ENCODE data around the gene FOXC1.

FOXC1 gene

DNA sequence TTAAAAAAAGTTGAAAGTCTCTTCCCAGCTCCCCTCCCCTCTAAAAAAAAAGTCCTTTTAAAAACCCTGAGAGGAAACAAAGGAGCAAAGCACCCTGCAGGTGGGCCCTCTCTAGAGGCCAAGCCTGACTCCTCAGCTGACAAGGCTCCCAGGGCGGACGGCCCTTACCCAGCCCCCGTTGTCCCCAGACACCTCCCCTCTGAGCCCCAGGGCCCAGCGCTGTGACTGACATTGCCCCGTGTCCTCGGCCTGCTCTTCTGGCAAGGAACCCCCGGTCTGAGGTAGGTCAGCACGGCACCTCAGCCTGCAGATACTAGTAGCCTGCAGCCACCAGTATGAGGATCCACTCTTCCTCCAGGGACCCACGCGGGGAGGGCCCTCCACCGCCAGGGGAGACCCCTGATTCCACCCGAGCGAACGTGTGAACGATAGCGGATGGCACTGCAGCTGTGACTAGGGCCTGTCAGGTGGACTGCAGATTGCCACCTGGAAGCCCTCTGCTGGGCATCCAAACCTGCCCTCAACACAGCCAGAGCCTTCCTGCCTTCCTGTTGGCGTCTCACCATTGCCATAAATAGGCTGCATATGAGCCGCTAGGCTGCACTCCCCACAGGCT is 34.2 kb downstream of the FOXC1 start:
- no peak for DNase-seq (ENCODE audit: low read depth)

DNA sequence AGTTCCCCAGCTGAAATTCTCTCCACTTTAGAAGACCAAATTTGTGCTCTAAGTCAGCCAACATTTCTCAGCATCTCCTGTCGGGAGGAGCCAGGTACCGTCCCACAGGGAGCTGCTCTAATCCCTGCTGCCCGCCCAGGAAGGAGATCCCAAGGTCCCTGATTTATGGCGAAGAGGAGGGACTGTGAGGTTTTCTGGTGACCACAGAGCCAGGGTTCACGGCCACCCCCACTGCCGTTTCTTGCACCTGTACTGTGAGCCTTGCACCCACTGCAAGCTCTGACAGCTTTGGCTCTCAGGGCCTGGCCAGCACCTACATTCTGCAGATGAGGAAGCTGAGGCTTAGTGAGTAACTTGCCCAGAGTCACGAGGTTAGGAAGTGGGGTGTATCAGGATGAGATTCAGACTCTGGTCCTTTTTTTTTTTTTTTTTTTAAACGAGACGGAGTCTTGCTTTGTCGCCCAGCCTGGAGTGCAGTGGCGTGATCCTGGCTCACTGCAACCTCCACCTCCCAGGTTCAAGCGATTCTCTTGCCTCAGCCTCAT is 34.9 kb downstream of the FOXC1 start:
- no peak for DNase-seq (ENCODE audit: low read depth)

DNA sequence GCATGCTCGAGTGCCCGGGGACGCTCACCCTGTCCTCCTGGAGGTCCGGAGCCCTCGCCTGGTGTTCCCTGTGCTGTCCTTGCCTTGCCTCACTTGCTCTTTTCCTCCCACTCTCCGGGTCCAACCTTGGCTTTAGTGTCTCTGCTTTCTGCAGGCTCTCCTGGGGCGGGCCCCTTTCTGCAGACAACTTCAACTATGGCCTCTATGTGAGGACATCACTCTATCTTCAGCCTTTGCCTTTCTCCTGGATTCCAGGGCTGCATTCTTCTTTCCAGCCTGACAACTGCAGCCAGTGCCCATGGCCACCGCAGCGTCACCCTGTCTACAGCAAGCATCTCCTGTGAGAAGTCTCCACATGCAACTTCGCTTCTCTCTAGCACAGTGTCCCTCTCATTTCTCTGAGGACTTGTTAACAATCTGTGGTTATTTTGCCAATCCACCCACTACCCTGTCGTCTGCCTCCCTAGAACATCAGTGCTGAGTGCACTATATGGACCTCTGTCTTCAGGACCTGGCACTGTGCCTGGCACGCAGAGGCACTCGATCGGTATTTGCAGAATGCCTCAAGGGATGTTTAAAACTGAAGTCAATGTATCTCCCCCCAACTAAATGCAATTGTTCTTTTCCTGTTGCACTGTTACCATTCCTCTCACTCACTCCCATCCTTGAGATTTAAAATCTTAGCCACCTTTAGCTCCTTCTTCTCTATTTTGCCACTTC is 35.9 kb downstream of the FOXC1 start:
- DNase-seq (ENCODE audit: low read depth) = no peak

DNA sequence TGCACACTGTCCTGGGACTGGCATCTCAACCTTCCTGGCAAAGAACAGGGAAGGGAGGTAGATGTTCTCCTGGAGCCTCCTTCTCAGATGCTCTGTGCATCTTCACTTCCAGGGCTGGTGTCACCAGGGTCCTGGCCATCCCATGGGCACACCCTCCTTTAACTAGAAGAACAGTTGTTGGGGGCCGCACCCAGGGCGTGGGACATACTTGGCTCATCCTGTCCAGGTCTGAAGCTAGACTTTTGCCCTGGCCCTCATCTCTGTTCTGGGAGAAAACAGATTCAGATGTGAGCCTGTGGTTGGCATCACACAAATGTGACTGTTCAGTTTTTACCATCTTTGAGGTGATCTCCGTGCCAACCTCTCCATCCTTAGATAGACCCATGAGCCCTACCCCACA is 41.6 kb downstream of the FOXC1 start:
- DNase-seq (ENCODE audit: low read depth) = no peak

DNA sequence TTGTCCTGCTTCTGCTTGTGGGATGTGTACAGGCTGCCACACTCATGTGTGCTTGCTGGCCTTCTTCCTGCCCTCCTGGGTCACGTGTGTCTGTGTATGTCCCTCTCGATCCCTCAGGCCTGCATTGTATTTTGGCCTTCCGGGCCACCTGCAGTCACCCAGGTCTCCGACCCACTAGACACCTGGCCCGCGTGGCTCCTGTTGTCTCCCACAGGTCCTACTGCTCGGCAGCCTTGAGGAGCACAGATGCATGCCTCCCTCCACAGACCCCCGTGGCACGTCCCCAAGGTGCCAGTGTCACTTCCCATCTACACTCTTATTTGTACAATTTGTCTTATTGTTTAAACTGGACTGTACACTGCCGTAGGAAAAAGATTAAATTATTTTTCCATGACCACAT is 43.1 kb downstream of the FOXC1 start:
- no peak for DNase-seq (ENCODE audit: low read depth)

DNA sequence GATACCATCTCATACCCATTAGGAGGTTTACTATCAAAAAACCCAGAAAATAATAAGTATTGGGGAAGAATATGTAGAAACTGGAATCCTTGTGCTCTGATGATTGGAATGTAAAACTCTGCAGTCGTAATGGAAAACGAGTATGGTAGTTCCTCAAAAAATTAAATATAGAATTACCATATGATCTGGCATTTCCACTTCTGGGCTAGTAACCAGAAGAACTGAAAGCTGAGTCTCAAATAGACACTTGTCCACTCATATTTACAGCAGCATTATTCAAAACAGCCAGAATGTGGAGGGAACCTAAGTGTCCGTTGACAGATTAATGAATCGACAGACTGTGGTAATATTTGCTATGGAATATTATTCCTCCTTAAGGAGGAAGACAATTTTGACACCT is 44.3 kb downstream of the FOXC1 start:
- DNase-seq (ENCODE audit: low read depth) = no peak

DNA sequence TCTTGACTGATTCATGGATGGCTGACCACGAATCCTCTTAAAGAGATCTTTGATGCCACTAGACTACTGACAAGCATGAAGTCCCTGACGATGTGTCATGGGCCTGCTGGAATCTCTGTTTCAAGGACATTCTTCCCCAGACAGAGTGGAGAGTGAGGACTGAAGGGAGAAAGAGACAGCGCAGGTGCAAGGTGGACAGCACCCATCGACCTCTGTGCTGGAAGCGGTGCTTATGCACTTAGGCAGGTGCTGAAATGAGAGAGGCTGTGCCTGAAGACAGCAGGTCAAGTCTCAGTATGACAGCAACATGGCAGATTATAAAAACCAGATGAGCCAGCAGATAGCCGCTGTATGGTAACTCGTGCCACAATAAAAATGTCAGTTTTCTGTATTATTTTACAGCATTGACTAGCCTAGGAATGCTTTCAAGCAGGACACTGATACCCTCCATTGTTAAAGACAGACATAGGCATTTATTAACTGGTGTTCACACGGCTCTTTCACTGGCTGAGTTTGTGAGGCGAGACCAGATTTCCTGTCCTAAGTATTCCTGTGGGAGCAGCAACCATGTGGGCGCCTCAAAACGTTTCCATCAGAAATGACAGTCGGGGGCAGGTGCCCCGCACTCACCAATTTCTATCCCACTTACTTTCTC is 47.5 kb downstream of the FOXC1 start:
- no peak for DNase-seq (ENCODE audit: low read depth)

DNA sequence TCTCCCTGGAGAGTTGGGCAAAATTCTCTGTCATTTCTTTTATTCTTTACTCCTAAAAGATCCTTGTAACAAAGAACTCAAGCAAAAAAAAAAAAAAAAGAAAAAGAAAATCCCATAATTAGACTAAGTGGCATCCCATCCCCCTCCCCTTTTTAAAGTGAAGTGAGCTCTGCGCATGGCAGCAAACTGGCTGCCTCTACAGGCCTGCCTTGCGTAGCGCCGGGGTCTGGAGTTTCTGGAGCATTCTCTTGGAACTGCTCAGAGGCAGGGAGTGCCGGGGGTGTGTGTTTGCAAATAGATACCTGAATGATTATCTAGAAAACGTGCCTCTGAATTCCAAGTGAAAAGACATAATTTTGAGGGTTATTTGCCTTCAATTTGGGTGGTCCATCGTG is 48.1 kb downstream of the FOXC1 start:
- DNase-seq (ENCODE audit: low read depth) = no peak

DNA sequence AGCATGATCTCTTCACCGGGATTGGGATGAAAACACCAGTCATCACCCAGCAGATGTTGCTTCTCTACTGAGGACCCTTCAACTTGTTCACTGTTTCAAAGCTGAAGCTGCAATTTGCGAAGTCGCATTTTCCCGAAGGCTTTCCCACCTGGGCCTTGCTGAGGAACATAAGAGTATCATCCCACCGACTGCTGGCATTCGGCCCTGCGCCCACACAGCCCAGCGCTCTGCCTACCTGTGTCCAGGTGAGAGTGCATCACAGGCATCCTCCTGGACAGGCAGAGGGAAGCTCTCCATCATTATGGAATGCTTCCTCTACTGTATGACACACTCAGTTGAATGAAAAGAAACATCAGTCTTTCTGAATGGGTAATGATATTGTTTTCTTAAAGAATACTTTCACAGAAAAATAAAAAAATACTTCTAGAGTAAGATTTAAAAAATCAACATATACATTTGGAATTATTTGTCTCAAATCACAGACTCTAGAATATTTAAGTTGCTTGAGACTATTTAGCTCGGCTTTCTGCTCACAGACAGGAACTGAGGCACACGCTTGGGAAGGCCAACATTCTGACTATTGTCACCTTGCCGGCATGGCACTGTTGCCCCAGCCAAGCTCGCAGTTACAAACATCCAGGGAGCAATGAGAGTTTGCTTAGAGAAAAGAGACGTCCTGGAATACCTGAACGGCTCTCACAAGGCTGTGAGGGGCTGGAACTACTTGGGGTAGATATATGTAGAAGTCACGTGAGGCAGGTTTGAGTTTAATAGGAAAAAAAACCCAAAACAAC is 48.7 kb downstream of the FOXC1 start:
- DNase-seq (ENCODE audit: low read depth) = no peak

DNA sequence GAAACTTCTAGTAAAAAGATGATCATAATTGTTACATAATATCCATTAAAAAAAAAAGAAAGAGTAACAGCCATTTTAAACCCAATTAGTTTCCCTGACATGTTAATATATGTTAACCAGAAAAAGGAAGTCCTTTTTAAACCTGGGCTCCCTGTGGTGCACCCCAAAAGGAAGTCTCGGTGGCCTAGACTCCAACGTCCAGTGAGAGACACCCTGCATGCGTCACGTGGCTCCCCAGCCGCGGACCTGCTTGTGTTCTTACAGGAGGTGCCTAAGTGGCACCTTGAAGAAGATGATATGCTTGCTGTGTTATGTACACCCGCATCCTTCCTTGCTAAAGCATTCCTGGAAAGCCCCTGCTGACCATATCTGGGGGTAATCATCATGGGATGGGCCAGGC is 50.1 kb downstream of the FOXC1 start:
- DNase-seq (ENCODE audit: low read depth) = no peak

DNA sequence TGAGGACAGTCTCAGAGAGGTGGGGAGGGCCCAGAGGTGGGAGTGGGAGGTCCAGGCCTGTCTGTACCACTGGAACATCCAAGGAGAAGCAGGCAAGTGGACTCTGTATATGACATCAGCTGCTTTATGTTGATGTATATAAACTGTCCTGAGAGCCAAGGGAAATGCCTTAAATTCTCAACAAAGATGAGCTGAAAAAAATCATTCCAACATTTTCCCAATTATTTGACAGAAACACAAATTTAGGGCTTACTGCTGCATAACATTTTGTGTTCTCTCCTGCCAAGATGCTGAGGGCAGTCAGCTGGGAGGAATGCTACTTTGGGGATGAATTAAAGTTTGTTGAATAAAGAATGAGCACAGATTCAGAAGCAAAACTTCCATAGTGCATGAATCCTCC is 52.8 kb downstream of the FOXC1 start:
- DNase-seq (ENCODE audit: low read depth) = no peak

Data from fibroblast of gingiva (primary cell).